Urinary bladder (tissue), 4 donors: ENCODE results near the gene SHD. TPM values are rescaled to one million over a fixed set of nuclear protein-coding genes. Genes with fewer than 3 reads are reported as not detected.
A peak's percentile ranks its signal among the peaks of the same experiment; 100 is the strongest.
"Not testable (repeated sequence)": the region's sequence is repeated elsewhere in the genome, so short reads cannot be mapped to it uniquely, and the experiment has no call there.

ENCODE experiments used
- DNase-seq: peaks from one replicate; pipeline ENCODE4 v3.0.0-alpha.2; 2015; ENCODE audit errors: extremely low spot score
- H3K27ac ChIP-seq: one replicate; pipeline ENCODE4 v1.5.1; 2013; ENCODE audit warnings: low read depth, mild to moderate bottlenecking, moderate library complexity
- H3K36me3 ChIP-seq: one replicate; pipeline ENCODE4 v1.6.1; 2013; ENCODE audit warnings: mild to moderate bottlenecking, moderate library complexity; ENCODE audit not compliant: insufficient read depth
- H3K4me1 ChIP-seq: one replicate; pipeline ENCODE4 v1.6.1; 2013; ENCODE audit warnings: mild to moderate bottlenecking, moderate library complexity; ENCODE audit not compliant: insufficient read depth
- H3K4me3 ChIP-seq: one replicate; pipeline ENCODE4 v1.5.1; 2013; ENCODE audit warnings: low read depth, low read length
- WGBS: extraction: QIAGEN DNeasy Blood & Tissue Kit; methylation state at CpG from one replicate; pipeline ENCODE4 v1.1.7; 2013; 5-methylcytosine and 5-hydroxymethylcytosine counted together
- polyA plus RNA-seq: library from polyadenylated mRNA; stranded (reverse); fragments of 200-250 nt; gene quantifications from one replicate; pipeline ENCODE4 v1.2.3, GENCODE V29; 2013
- total RNA-seq: library from RNA; depleted of rRNA; stranded (reverse); fragments of >200 nt; gene quantifications from one replicate; pipeline ENCODE4 v1.2.3, GENCODE V29; 2014
- donor health status: healthy with polysubstance abuse.
- donor health status: healthy.

Gene SHD
- total and polyA plus RNA-seq, 2 donors: 0.04 to 3.6 TPM

- WGBS: under 1% methylated on average over 44 of the region's 45 CpGs
- peak; percentile 99 for DNase-seq
- H3K4me3 ChIP-seq: peak within 1 kb of the TSS; percentile 50
Measured at GRCh38 chr19:4246767-4247593, 32.1 kb upstream of the SHD start, which contains the start of gene YJU2. Gene YJU2 (plus strand): TSS chr19:4247080. CDS start chr19:4247147, 67 bp downstream.

DNA sequence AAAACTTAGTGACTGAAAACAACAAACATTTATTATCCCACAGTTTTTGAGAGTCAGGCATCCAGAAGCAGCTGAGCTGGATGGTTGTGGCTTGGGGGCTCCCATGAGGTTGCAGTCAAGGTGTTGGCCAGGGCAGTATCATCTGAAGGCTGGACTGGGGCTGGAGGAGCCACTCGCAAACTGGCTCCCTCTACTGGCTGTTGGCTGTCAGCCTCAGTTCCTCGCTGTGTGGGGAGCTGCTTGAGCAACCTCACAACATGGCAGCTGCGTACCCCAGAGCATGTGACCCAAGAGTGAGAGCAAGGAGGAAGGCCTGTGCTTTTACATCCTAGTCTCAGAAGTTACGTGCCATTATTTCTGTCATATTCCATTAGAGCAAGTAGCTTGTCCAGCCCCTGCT lies 22.5 kb upstream of the SHD start:
- Histone ChIP-seq H3K4me1 (no peaks in the 10 kb centered on the region), H3K27ac (no peak overlapping the region), H3K36me3 (peaks cover 4% of the 10 kb centered on the region), H3K4me3 (no peak overlapping the region)
- 97% methylated on average over 4 of the region's 4 CpGs for WGBS
- DNase-seq: no peak

More at GRCh38 chr19:4246767-4247593, 32.1 kb upstream of the SHD start, which contains the start of gene YJU2:
- peaks cover 7% of the 10 kb centered on the region for H3K36me3 ChIP-seq
- no peaks in the 10 kb centered on the region for H3K4me1 ChIP-seq
- H3K27ac ChIP-seq: peak within 1 kb of the TSS; percentile 91

DNA sequence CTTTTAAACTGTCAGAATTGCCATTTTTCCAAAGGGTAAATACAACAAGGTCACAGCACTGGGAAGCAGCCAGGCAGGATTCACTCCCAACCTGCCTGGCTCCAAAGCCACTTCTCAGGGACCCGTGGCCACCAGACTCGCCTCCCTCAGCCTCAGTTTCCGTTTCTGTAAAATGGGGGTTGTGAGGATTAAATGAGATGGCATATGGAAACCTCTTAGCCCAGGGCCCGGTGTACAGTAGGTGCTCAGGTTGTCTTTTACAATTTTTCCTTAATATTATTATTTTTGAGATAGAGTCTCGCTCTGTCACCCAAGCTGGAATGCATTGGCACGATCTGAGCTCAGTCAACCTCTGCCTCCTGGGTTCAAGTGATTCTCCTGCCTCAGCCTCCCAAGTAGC lies 22.0 kb upstream of the SHD start:
- Histone ChIP-seq H3K27ac (no peak overlapping the region), H3K4me1 (no peaks in the 10 kb centered on the region), H3K4me3 (no peak overlapping the region), H3K36me3 (peaks cover 4% of the 10 kb centered on the region)
- DNase-seq: no peak
- 88% methylated on average over 6 of the region's 6 CpGs for WGBS

- Histone ChIP-seq H3K4me1 (no peaks in the 10 kb centered on the region), H3K36me3 (peaks cover 4% of the 10 kb centered on the region), H3K27ac (no peak overlapping the region), H3K4me3 (no peak overlapping the region)
- no peak for DNase-seq
- 96% methylated on average over 28 of the region's 28 CpGs for WGBS
Measured at GRCh38 chr19:4258181-4258580, 20.9 kb upstream of the SHD start.

- no peak for DNase-seq
- no peaks in the 10 kb centered on the region for H3K4me1 ChIP-seq
- peaks cover 4% of the 10 kb centered on the region for H3K36me3 ChIP-seq
- H3K27ac ChIP-seq: no peak overlapping the region
- H3K4me3 ChIP-seq: no peak overlapping the region
- WGBS: 90% methylated on average over 11 of the region's 11 CpGs
Measured at GRCh38 chr19:4260613-4261191, 18.4 kb upstream of the SHD start.

DNA sequence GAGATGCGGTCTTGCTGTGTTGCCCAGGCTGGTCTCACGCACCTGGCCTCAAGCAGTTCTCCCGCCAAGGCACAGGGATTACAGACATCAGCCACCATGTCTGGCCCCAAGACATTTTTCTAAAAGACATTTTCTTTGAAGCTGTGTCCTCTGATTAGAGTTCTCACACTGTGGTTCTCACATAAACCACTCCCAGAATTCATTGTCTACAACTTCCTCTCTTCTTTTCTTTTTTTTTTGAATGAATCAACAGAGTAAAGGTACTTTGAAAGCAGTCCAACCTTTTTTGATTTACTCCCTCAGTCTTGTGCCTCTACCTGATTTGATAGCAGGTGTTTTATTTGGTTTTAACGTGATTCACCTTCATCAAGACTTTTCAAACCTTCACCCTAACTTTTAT lies 14.3 kb upstream of the SHD start:
- no peaks in the 10 kb centered on the region for H3K36me3 ChIP-seq
- H3K4me3 ChIP-seq: no peak overlapping the region
- H3K27ac ChIP-seq: no peak overlapping the region
- no peaks in the 10 kb centered on the region for H3K4me1 ChIP-seq
- no peak for DNase-seq
- 86% methylated on average over 4 of the region's 4 CpGs for WGBS

GRCh38 chr19:4266253-4267000 lies 12.6 kb upstream of the SHD start:
- Histone ChIP-seq H3K27ac (no peak overlapping the region), H3K4me3 (no peak overlapping the region), H3K36me3 (no peaks in the 10 kb centered on the region), H3K4me1 (no peaks in the 10 kb centered on the region)
- WGBS: 93% methylated on average over 18 of the region's 18 CpGs
- no peak for DNase-seq

GRCh38 chr19:4267101-4267900 lies 11.8 kb upstream of the SHD start:
- Histone ChIP-seq H3K4me3 (no peak overlapping the region), H3K27ac (no peak overlapping the region), H3K4me1 (no peaks in the 10 kb centered on the region), H3K36me3 (no peaks in the 10 kb centered on the region)
- DNase-seq: no peak
- WGBS: 39% methylated on average over 21 of the region's 21 CpGs

- Histone ChIP-seq H3K4me3 (no peak overlapping the region), H3K4me1 (no peaks in the 10 kb centered on the region), H3K36me3 (no peaks in the 10 kb centered on the region), H3K27ac (no peak overlapping the region)
- DNase-seq: no peak
- WGBS: 85% methylated on average over 30 of the region's 30 CpGs
Measured at GRCh38 chr19:4267901-4268815, 10.9 kb upstream of the SHD start.

GRCh38 chr19:4268816-4269430 lies 10.1 kb upstream of the SHD start:
- H3K4me3 ChIP-seq: no peak overlapping the region
- WGBS: 90% methylated on average over 13 of the region's 13 CpGs
- H3K36me3 ChIP-seq: no peaks in the 10 kb centered on the region
- no peak for DNase-seq
- no peaks in the 10 kb centered on the region for H3K4me1 ChIP-seq
- H3K27ac ChIP-seq: no peak overlapping the region

GRCh38 chr19:4272894-4273293 lies 6.2 kb upstream of the SHD start:
- H3K4me1 ChIP-seq: no peaks in the 10 kb centered on the region
- 56% methylated on average over 10 of the region's 10 CpGs for WGBS

DNA sequence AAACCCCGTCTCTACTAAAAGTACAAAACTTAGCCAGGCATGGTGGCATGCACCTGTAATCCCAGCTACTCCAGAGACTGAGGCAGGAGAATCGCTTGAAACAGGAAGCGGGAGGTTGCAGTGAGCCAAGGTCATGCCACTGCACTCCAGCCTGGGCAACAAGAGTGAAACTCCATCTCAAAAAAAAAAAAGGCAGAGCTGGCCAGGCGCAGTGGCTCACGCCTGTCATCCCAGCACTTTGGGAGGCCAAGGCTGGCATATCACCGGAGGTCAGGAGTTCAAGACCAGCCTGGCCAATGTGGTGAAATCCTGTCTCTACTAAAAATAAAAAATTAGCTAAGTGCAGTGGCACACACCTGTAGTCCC lies 4.8 kb upstream of the SHD start:
- H3K4me3 ChIP-seq, H3K4me1 ChIP-seq, H3K36me3 ChIP-seq, H3K27ac ChIP-seq, DNase-seq: not testable (repeated sequence)
- WGBS: 87% methylated on average over 6 of the region's 6 CpGs

More at GRCh38 chr19:4272894-4273293, 6.2 kb upstream of the SHD start:
- DNase-seq: no peak
- no peak overlapping the region for H3K4me3 ChIP-seq
- no peak overlapping the region for H3K27ac ChIP-seq
- no peaks in the 10 kb centered on the region for H3K36me3 ChIP-seq
